Fibroblast of lung (primary cell): Measurements from ENCODE around the gene AP2B1. TPM values are rescaled to one million over a fixed set of nuclear protein-coding genes. Genes with fewer than 3 reads are reported as not detected.
A peak's percentile ranks its signal among the peaks of the same experiment; 100 is the strongest.
"Not testable (repeated sequence)": the region's sequence is repeated elsewhere in the genome, so short reads cannot be mapped to it uniquely, and the experiment has no call there.

Source experiments
- DNase-seq, 2 donors: peaks; one replicate each; pipeline versions ENCODE4 v3.0.0 to v3.0.0-alpha.2; 2010; ENCODE audit warnings: low read depth in 2 of 2
- H2AFZ ChIP-seq: 2 replicates; pipeline ENCODE4 v1.5.1; 2012; ENCODE audit warnings: low read length, control low read depth, inconsistent platforms
- H3K27ac ChIP-seq: 2 replicates; pipeline ENCODE4 v1.5.1; 2011; ENCODE audit warnings: low read length, control low read depth; ENCODE audit not compliant: insufficient read depth
- H3K27me3 ChIP-seq: 2 replicates; pipeline ENCODE4 v1.5.1; 2011; ENCODE audit warnings: mild to moderate bottlenecking, low read length; ENCODE audit not compliant: control insufficient read depth, insufficient read depth
- H3K36me3 ChIP-seq: 2 replicates; pipeline ENCODE4 v1.5.1; 2011; ENCODE audit warnings: low read length; ENCODE audit not compliant: control insufficient read depth, insufficient read depth
- H3K4me1 ChIP-seq: 2 replicates; pipeline ENCODE4 v1.5.1; 2011; ENCODE audit warnings: low read length; ENCODE audit not compliant: control insufficient read depth, insufficient read depth; ENCODE audit errors: extremely low read depth
- H3K4me2 ChIP-seq: 2 replicates; pipeline ENCODE4 v1.5.1; 2011; ENCODE audit warnings: low read length, control low read depth; ENCODE audit not compliant: insufficient read depth; ENCODE audit errors: extremely low read depth
- H3K4me3 ChIP-seq, 4 experiments: fragments of 200-600 bp in 1 of 4; sonication (generic) in 1 of 4; replicated peaks in 1 of 4; 2 replicates each; pipeline ENCODE4 v1.5.1; 2011 to 2016; ENCODE audit warnings: low read length in 4 of 4, low read depth in 3 of 4, mild to moderate bottlenecking in 3 of 4, control low read depth in 2 of 4, inconsistent platforms in 1 of 4, mixed read lengths in 1 of 4; ENCODE audit not compliant: insufficient read depth in 1 of 4; ENCODE audit errors: control extremely low read depth in 1 of 4
- H3K79me2 ChIP-seq: 2 replicates; pipeline ENCODE4 v1.5.1; 2012; ENCODE audit warnings: mild to moderate bottlenecking, low read length, inconsistent platforms; ENCODE audit not compliant: control insufficient read depth, insufficient read depth
- H3K9ac ChIP-seq: 2 replicates; pipeline ENCODE4 v1.5.1; 2011; ENCODE audit warnings: mild to moderate bottlenecking, low read length, control low read depth; ENCODE audit not compliant: insufficient read depth
- H3K9me3 ChIP-seq: 2 replicates; pipeline ENCODE4 v1.5.1; 2012; ENCODE audit warnings: low read depth, low read length; ENCODE audit not compliant: control insufficient read depth, insufficient read depth
- H4K20me1 ChIP-seq: 2 replicates; pipeline ENCODE4 v1.5.1; 2011; ENCODE audit warnings: low read length; ENCODE audit not compliant: control insufficient read depth, insufficient read depth; ENCODE audit errors: extremely low read depth
- EZH2 ChIP-seq: IDR thresholded peaks from 2 replicates; pipeline ENCODE4 v1.5.1; 2012; ENCODE audit warnings: low read length, control low read depth, mild to moderate bottlenecking; ENCODE audit errors: missing control alignments
- polyA plus RNA-seq, 2 donors: library from polyadenylated mRNA; depleted of rRNA in 1 of 2; stranded (reverse) in 1 of 2; unstranded in 1 of 2; fragments of >200 nt; gene quantifications; 2 replicates each; pipeline ENCODE4 v1.2.1, GENCODE V29; 2011 to 2012; ENCODE audit warnings: missing spikeins in 1 of 2
- total RNA-seq: library from RNA; depleted of rRNA; stranded (reverse); fragments of >200 nt; gene quantifications from 2 replicates; pipeline ENCODE4 v1.2.1, GENCODE V29; 2014
- TF ChIP-seq, protein P1 (sequence below), 2 donors: IDR thresholded peaks in 1 of 2; conservative IDR thresholded peaks in 1 of 2; 1 replicate in 1 of 2; 2 replicates in 1 of 2; pipeline ENCODE4 v1.5.1; 2011 to 2012; ENCODE audit warnings: low read length in 2 of 2, control low read depth in 1 of 2, inconsistent platforms in 1 of 2, low read depth in 1 of 2, mild to moderate bottlenecking in 1 of 2

Gene AP2B1
- total and polyA plus RNA-seq, 2 donors (not counting 1 experiment from before 2014, with no cell fraction given), result 109 to 236 TPM

DNA sequence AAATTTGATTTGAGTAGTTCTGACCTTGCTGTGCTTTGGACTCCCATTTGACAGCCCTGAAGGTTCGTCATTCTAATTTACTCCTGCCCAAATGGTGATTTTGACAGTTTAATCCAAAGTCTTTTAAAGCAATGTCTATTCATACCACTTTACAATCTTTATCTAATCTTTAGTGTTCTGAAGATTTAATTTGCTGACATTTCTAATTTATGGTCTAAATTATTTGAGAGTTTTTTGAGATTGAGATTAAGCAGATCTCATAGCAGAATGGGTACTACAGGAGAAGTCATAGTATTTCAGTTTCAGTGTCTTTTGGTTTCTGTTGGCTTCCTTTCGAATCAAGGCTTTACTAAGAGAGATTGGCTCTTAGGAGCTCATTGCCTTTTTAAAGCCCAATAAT is 111.7 kb downstream of the AP2B1 start:
- H3K9ac ChIP-seq, result no peak overlapping the region
- no peak overlapping the region for H3K27ac ChIP-seq
- no peaks in the 10 kb centered on the region for H3K9me3 ChIP-seq
- H3K4me2 ChIP-seq, result no peak overlapping the region
- H3K36me3 ChIP-seq, result peaks cover 2% of the 10 kb centered on the region
- DNase-seq, result no peak
- H3K4me3 ChIP-seq, result no peak overlapping the region
- TF ChIP-seq EZH2, result no peak
- H4K20me1 ChIP-seq, result no peaks in the 10 kb centered on the region
- H3K4me1 ChIP-seq, result no peaks in the 10 kb centered on the region
- H3K79me2 ChIP-seq, result no peaks in the 10 kb centered on the region
- no peaks in the 10 kb centered on the region for H3K27me3 ChIP-seq
- H2AFZ ChIP-seq, result no peak overlapping the region

DNA sequence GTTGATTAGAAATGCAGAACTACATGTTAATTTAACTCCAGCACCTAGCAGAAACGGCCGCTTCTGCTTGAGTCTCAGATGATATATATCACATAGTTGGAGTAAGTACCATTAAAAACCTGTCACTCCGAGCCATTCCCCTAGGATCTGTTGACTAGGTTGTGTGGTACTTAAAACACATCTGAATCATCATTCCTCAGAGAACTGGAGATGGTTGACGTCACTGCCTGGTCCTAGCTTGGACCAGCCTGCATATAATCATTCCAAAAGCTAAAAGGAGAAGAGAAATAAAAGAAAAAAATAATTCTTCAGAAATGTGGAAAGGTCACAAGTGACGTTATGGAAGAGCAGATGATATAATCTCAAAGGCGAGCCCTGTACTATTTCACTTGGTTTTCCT is 113.0 kb downstream of the AP2B1 start:
- Histone ChIP-seq H4K20me1 (no peaks in the 10 kb centered on the region), H2AFZ (no peak overlapping the region), H3K4me2 (no peak overlapping the region), H3K79me2 (no peaks in the 10 kb centered on the region), H3K4me3 (no peak overlapping the region), H3K4me1 (no peaks in the 10 kb centered on the region), H3K9me3 (no peaks in the 10 kb centered on the region), H3K36me3 (peaks cover 2% of the 10 kb centered on the region), H3K27me3 (no peaks in the 10 kb centered on the region), H3K9ac (no peak overlapping the region), H3K27ac (no peak overlapping the region)
- no peak for TF ChIP-seq EZH2
- TF ChIP-seq, protein P1, sequence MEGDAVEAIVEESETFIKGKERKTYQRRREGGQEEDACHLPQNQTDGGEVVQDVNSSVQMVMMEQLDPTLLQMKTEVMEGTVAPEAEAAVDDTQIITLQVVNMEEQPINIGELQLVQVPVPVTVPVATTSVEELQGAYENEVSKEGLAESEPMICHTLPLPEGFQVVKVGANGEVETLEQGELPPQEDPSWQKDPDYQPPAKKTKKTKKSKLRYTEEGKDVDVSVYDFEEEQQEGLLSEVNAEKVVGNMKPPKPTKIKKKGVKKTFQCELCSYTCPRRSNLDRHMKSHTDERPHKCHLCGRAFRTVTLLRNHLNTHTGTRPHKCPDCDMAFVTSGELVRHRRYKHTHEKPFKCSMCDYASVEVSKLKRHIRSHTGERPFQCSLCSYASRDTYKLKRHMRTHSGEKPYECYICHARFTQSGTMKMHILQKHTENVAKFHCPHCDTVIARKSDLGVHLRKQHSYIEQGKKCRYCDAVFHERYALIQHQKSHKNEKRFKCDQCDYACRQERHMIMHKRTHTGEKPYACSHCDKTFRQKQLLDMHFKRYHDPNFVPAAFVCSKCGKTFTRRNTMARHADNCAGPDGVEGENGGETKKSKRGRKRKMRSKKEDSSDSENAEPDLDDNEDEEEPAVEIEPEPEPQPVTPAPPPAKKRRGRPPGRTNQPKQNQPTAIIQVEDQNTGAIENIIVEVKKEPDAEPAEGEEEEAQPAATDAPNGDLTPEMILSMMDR (conservative IDR thresholded peaks at IDR 0.05 in 1 of 2, IDR thresholded peaks at IDR 0.05 in 1 of 2; ENCODE audit: low read depth in 1 of 2, low read length in 2 of 2), result no peak
- peak in 1 of 2 donors; percentile 37 for DNase-seq

DNA sequence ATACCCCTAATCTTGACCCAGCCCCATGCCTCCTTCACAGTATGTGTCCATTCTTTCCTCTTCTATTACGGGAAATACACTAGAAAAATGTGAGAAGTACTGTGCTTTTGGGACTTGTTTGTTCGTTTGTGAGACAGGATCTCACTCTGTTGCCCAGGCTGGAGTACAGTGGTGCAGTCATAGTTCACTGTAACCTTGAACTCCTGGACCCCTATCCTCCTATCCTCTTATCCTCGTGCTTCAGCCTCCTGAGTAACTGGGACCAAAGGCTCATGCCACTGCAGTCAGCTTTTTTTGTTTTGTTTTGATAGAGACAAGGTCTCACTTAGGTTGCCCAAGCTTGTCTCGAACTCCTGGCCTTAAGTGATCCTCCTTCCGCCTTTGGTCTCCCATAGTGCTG is 114.4 kb downstream of the AP2B1 start:
- no peak for TF ChIP-seq EZH2
- TF ChIP-seq, protein P1 (conservative IDR thresholded peaks at IDR 0.05 in 1 of 2, IDR thresholded peaks at IDR 0.05 in 1 of 2; ENCODE audit: low read depth in 1 of 2, low read length in 2 of 2), result no peak
- Histone ChIP-seq H3K9me3 (no peaks in the 10 kb centered on the region), H3K27ac (no peak overlapping the region), H4K20me1 (no peaks in the 10 kb centered on the region), H3K79me2 (no peaks in the 10 kb centered on the region), H2AFZ (no peak overlapping the region), H3K4me3 (no peak overlapping the region), H3K27me3 (no peaks in the 10 kb centered on the region), H3K9ac (no peak overlapping the region), H3K4me1 (no peaks in the 10 kb centered on the region), H3K36me3 (no peaks in the 10 kb centered on the region), H3K4me2 (no peak overlapping the region)
- DNase-seq, result no peak

DNA sequence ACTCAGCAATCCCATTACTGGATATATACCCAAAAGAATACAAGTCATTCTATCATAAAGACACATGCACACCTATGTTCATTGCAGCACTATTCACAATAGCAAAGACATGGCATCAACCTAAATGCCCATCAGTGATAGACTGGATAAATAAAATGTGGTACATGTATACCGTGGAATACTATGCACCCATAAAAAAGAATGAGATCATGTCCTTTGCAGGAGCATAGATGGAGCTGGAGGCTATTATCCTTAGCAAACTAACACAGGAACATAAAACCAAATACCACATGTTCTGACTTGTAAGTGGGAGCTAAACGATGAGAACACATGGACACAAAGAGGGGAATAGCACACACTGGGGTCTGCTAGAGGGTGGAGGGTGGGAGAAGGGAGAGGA is 116.2 kb downstream of the AP2B1 start:
- H3K4me1 ChIP-seq, DNase-seq, H3K79me2 ChIP-seq, H3K27me3 ChIP-seq, H3K4me2 ChIP-seq, H3K9ac ChIP-seq, H3K9me3 ChIP-seq, H4K20me1 ChIP-seq, H3K4me3 ChIP-seq, H2AFZ ChIP-seq, H3K27ac ChIP-seq, H3K36me3 ChIP-seq: not testable (repeated sequence)
